ENCODE results near the gene TNP2. TPM values are rescaled to one million over a fixed set of nuclear protein-coding genes. Genes with fewer than 3 reads are reported as not detected.

Gene TNP2
- total RNA-seq, 1 donor from 2014 or later: not detected

DNA sequence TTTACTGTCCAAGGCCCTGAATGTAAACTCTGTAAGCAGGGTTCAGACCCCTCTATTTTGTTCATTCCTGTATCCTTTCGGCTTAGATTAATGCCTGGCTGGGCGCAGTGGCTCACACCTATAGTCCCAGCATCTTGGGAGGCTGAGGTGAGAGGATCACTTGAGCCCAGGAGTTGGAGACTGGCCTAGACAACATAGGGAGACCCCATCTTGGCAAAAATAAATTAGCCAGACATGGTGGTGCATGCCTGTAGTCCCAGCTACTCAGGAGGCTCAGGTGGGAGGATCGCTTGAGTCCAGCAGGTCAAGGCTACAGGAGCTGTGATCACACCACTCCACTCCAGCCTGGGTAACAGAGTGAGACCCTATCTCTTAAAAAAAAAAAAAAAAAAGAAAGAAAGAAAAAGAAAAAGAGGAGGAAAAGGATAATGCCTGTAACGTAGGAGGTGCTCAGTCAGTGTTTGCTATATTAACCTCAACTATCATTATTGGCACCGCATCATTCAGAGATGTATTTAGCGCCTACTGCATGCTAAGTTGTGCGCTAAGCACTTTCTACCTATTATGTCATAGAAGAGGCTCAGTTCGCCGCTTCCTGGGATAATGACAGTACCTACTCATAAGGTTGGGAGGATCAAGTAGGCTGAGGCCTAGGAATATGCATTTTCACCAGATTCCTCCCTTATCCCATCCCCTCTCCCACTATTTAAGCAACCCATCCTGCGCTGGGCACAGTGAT, 18.2 kb downstream of the TNP2 start:
- no peak overlapping the region for H3K4me3 ChIP-seq (ENCODE audit: low read depth, low read length)
- DNase-seq (ENCODE audit: low read depth): no peak
- TF ChIP-seq, protein P1, sequence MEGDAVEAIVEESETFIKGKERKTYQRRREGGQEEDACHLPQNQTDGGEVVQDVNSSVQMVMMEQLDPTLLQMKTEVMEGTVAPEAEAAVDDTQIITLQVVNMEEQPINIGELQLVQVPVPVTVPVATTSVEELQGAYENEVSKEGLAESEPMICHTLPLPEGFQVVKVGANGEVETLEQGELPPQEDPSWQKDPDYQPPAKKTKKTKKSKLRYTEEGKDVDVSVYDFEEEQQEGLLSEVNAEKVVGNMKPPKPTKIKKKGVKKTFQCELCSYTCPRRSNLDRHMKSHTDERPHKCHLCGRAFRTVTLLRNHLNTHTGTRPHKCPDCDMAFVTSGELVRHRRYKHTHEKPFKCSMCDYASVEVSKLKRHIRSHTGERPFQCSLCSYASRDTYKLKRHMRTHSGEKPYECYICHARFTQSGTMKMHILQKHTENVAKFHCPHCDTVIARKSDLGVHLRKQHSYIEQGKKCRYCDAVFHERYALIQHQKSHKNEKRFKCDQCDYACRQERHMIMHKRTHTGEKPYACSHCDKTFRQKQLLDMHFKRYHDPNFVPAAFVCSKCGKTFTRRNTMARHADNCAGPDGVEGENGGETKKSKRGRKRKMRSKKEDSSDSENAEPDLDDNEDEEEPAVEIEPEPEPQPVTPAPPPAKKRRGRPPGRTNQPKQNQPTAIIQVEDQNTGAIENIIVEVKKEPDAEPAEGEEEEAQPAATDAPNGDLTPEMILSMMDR (conservative IDR thresholded peaks at IDR 0.05; ENCODE audit: low read depth, low read length): no peak

DNA sequence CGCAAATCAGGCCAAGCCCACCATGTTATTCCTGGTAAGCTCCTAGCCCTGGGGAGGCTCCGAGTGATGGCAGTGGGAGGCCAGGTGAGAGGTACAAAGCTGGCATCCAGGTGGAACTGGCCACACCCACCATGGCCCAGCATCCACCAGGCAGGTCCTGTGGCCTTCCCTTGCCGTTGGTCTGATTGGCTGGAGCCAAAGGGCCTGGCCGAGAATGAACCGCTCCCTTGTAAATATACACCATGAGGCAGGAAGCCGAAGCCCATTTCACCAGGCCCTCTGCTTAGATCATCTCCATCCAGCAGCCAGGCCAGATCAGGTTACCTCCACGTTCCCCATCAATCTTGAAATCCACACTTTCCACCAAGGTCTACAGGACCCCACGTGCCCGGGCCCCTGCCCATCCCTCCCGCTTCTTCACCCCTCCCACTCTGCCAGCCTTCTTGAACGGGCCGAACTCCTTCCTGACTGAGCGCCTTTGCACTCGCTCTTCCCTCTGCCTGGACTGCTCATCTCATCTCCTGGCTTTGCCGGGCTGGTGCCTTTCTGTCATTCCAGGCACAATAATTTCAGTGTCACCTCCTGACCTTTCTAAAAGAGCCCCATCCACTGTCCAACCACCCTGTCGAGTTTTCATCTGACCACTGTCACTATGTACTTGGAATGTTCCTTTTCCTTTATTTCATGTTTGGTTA, 18.9 kb downstream of the TNP2 start:
- no peak overlapping the region for H3K4me3 ChIP-seq (ENCODE audit: low read depth, low read length)
- DNase-seq (ENCODE audit: low read depth): no peak
- TF ChIP-seq, protein P1 (conservative IDR thresholded peaks at IDR 0.05; ENCODE audit: low read depth, low read length): no peak

DNA sequence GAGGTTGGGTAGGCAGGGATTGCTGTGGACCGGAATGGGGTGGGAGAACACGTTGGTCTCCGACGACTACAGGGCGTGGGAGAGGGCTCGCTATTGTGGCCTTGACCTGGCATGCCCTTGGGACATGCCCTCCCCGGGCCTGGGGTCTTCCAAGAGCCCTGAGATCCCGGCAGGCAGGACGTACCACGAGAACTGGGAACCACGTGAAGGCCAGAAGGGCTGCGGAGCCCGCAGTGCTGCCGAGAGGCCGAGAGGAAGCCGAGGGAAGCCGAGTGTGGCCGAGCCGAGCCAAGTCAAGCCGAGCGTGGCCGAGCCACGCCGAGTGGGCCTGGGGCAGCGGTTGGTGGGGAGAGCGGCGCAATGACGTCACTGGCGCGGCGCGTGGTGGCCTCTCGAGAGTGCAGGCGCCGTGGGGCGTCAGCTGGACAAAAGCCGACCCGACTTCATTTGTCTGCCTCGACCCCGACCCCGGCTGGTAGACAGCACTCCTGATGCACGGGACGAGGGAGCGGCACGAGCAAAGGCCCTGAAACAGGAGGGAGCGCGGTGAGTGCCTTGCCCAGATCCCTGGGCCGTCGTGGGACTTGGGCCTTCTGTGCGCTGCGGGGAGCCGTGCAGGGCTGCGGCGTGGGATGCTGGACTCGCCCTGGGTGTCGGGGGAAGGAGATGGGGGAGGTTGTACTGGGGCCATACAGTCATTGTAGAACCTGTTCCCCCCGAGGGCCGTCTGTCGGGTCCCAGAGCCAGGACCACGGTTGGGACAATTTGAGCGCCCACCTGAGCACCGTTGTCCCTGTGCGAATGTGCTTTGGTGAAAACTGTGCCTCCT, 19.7 kb downstream of the TNP2 start:
- no peak overlapping the region for H3K4me3 ChIP-seq (ENCODE audit: low read depth, low read length)
- DNase-seq (ENCODE audit: low read depth): no peak
- TF ChIP-seq, protein P1 (conservative IDR thresholded peaks at IDR 0.05; ENCODE audit: low read depth, low read length): no peak

DNA sequence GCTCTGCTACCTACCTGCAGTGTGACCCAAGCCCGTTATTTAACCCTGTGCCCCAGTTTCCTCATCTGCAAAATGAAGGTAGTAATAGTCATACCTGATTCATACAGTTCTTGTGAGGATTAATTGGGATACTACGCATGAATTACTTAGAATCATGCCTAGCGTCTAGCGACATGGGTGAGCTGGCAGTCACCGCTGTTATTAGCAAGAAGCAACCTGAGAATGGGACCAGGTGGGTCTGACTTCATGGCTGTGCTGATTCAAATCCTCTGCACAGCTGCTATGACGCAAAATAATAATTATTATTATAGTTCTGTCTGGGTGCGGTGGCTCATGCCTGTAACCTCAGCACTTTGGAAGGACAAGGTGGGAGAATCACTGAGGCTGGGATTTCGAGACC, 21.0 kb downstream of the TNP2 start:
- TF ChIP-seq, protein P1 (conservative IDR thresholded peaks at IDR 0.05; ENCODE audit: low read depth, low read length): no peak
- no peak overlapping the region for H3K4me3 ChIP-seq (ENCODE audit: low read depth, low read length)
- no peak for DNase-seq (ENCODE audit: low read depth)

DNA sequence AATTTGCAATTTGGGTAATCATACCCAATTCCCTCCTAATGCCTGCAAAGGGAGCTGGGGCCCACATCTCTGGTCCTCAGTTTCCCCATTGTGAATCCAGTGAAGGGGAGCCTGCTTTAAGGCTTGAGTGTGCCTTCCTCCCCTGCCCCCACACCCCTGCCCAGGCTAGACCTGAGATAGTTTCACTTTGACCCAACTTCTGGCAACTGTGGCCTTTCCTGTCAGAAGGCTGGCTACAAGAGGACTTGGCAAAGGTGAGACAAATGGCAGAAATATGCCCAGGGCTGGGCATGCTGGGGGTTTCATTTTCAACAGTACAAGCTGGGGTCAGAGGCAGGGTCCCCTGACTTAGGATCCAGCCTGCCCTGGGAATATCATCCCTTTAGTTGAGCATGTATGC, 23.1 kb downstream of the TNP2 start:
- no peak for DNase-seq (ENCODE audit: low read depth)
- TF ChIP-seq, protein P1 (conservative IDR thresholded peaks at IDR 0.05; ENCODE audit: low read depth, low read length): no peak
- no peak overlapping the region for H3K4me3 ChIP-seq (ENCODE audit: low read depth, low read length)

DNA sequence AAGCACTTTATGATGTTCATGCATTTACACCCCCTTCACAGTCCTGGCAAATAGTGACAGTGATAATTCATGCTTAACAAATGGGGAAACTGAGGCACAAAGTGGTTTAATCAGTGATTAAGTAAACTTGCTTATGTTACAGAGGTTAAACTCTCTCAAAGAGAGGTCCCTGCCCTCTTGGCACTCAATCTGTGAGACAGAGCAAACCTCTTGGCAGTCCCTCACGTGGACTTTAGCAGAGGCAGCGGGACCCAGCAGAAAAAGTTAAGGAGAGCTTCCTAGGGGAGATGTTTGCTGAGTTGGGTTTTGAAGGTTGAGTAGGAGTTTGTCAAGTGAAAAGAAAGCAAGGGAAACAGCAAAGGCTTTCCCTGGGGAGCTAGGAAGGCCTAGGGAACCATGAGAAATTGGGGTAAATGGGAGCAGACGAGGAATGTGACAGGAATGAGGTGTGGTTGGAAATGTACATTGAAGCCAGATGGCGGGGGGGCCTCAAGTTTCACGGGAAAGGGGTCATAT, 23.8 kb downstream of the TNP2 start:
- TF ChIP-seq, protein P1 (conservative IDR thresholded peaks at IDR 0.05; ENCODE audit: low read depth, low read length): no peak
- no peak for DNase-seq (ENCODE audit: low read depth)
- H3K4me3 ChIP-seq (ENCODE audit: low read depth, low read length): no peak overlapping the region

Measured in epithelial cell of proximal tubule (primary cell).